HepG2 (cell line): Measurements from ENCODE around the gene ARSB. TPM values are rescaled to one million over a fixed set of nuclear protein-coding genes. Genes with fewer than 3 reads are reported as not detected.

Experiments
- ATAC-seq: fragments of 200-7000 bp; cut with Tn5 transposase; 3 replicates; pipeline ENCODE4 v1.9.1; 2020; ENCODE audit warnings: mild to moderate bottlenecking, moderate library complexity
- BruUV-seq: library from RNA; stranded (reverse); fragments of 400-500 nt; replicated peaks from 2 replicates; lab custom pipeline; 2021; lab: Mats Ljungman, UMichigan
- CTCF ChIA-PET: fragments of 300-600 bp; formaldehyde crosslinking; extraction: SDS; loops from one replicate; lab custom pipeline; 2021; ENCODE audit warnings: low total read pairs, inconsistent platforms, low intra/inter-chr PET ratio; lab: Yijun Ruan, JAX
- POLR2A ChIA-PET: fragments of 350-600 bp; sonication (Branson Sonifier 250); formaldehyde crosslinking; loops from one replicate; lab custom pipeline; 2020; ENCODE audit warnings: antibody characterized with exemption, inconsistent platforms; lab: Yijun Ruan, JAX
- DNase-seq: peaks from one replicate; pipeline ENCODE4 v3.0.0-alpha.2; 2015; ENCODE audit warnings: low spot score
- FAIRE-seq: peaks from 3 replicates; lab custom pipeline; 2011; peaks lifted over from hg19 to GRCh38; lab: Jason Lieb, UNC
- H2AFZ ChIP-seq: one replicate; pipeline ENCODE4 v1.6.1; 2011; ENCODE audit warnings: low read length, inconsistent platforms
- H3K27ac ChIP-seq: fragments of 300-600 bp; 3 replicates; pipeline ENCODE4 v1.8.0; 2011; ENCODE audit warnings: mixed run types, mild to moderate bottlenecking, mixed read lengths, low read length, inconsistent platforms; ENCODE audit not compliant: insufficient read depth; ENCODE audit errors: extremely low read length
- H3K27me3 ChIP-seq, 2 experiments: fragments of 200-600 bp in 1 of 2; 2 replicates in 1 of 2; 3 replicates in 1 of 2; pipeline versions ENCODE4 v1.6.0 to v1.8.0; 2011; ENCODE audit warnings: low read length in 2 of 2, mild to moderate bottlenecking in 2 of 2, moderate library complexity in 2 of 2, inconsistent platforms in 1 of 2; ENCODE audit not compliant: insufficient read depth in 2 of 2, control insufficient read depth in 1 of 2
- H3K36me3 ChIP-seq, 2 experiments: fragments of 200-600 bp in 1 of 2; replicated peaks in 1 of 2; 2 replicates in 1 of 2; 3 replicates in 1 of 2; pipeline versions ENCODE4 v1.5.1 to v1.8.0; 2011; ENCODE audit warnings: low read length in 2 of 2, inconsistent platforms in 1 of 2; ENCODE audit not compliant: insufficient read depth in 2 of 2, control insufficient read depth in 1 of 2
- H3K4me1 ChIP-seq: 2 replicates; pipeline ENCODE4 v1.5.1; 2012; ENCODE audit warnings: low read length, inconsistent platforms; ENCODE audit not compliant: insufficient read depth
- H3K4me2 ChIP-seq: 2 replicates; pipeline ENCODE4 v1.6.0; 2011; ENCODE audit warnings: low read depth, low read length, inconsistent platforms
- H3K4me3 ChIP-seq, 3 experiments: fragments of 200-600 bp in 1 of 3; sonication (generic), shearing (Covaris generic) in 1 of 3; replicated peaks in 1 of 3; 2 replicates each; pipeline ENCODE4 v1.5.1; 2011 to 2016; ENCODE audit warnings: low read length in 3 of 3, inconsistent platforms in 2 of 3, low read depth in 2 of 3, mild to moderate bottlenecking in 2 of 3, control low read depth in 1 of 3, mixed read lengths in 1 of 3; ENCODE audit not compliant: insufficient read depth in 1 of 3
- H3K79me2 ChIP-seq: one replicate; pipeline ENCODE4 v1.6.1; 2011; ENCODE audit warnings: low read length, inconsistent platforms; ENCODE audit not compliant: insufficient read depth
- H3K9ac ChIP-seq: 2 replicates; pipeline ENCODE4 v1.6.0; 2011; ENCODE audit warnings: mild to moderate bottlenecking, low read depth, low read length, inconsistent platforms; ENCODE audit not compliant: insufficient read depth
- H3K9me3 ChIP-seq: 2 replicates; pipeline ENCODE4 v1.5.1; 2012; ENCODE audit warnings: mild to moderate bottlenecking, low read length
- H4K20me1 ChIP-seq: 2 replicates; pipeline ENCODE4 v1.6.0; 2011; ENCODE audit warnings: inconsistent platforms, mild to moderate bottlenecking, low read length, moderate library complexity; ENCODE audit not compliant: insufficient read depth
- HOXD1 ChIP-seq: sonication (generic); formaldehyde crosslinking; IDR thresholded peaks from 2 replicates; pipeline ENCODE4 v1.5.0; 2020; ENCODE audit warnings: missing genetic modification reagents
- KDM5B ChIP-seq: sonication (generic); formaldehyde crosslinking; IDR thresholded peaks from 2 replicates; pipeline ENCODE4 v1.4.0; 2020; ENCODE audit warnings: missing genetic modification reagents, mild to moderate bottlenecking, borderline replicate concordance
- KMT2A ChIP-seq: sonication (generic); formaldehyde crosslinking; IDR thresholded peaks from 2 replicates; pipeline ENCODE4 v1.4.0; 2020; ENCODE audit warnings: missing genetic modification reagents
- MTF1 ChIP-seq: sonication (generic); formaldehyde crosslinking; IDR thresholded peaks from 2 replicates; pipeline ENCODE4 v1.5.0; 2020; ENCODE audit warnings: missing genetic modification reagents
- MXD1 ChIP-seq: sonication (generic); formaldehyde crosslinking; IDR thresholded peaks from 2 replicates; pipeline ENCODE4 v1.4.0; 2020; ENCODE audit warnings: mild to moderate bottlenecking, missing genetic modification reagents
- RAD21 ChIP-seq: fragments of 450-650 bp; formaldehyde crosslinking; IDR thresholded peaks from 2 replicates; pipeline ENCODE4 v1.5.0; 2020; ENCODE audit warnings: mild to moderate bottlenecking
- REST ChIP-seq, 2 experiments: IDR thresholded peaks; 2 replicates each; pipeline ENCODE4 v1.6.1; 2011 to 2012; ENCODE audit warnings: low read length in 2 of 2, borderline replicate concordance in 1 of 2, low read depth in 1 of 2, mild to moderate bottlenecking in 1 of 2, moderate library complexity in 1 of 2
- SMAD1 ChIP-seq: sonication (generic); formaldehyde crosslinking; IDR thresholded peaks from 2 replicates; pipeline ENCODE4 v1.4.0; 2020; ENCODE audit warnings: missing genetic modification reagents, low read depth, mild to moderate bottlenecking, borderline replicate concordance
- TIGD3 ChIP-seq: sonication (generic); formaldehyde crosslinking; IDR thresholded peaks from 2 replicates; pipeline ENCODE4 v1.5.1; 2020; ENCODE audit warnings: mild to moderate bottlenecking, missing genetic modification reagents, borderline replicate concordance
- ZBTB43 ChIP-seq: sonication (generic); formaldehyde crosslinking; conservative IDR thresholded peaks from 2 replicates; pipeline ENCODE4 v1.4.0; 2020; ENCODE audit warnings: missing genetic modification reagents
- ZNF207 ChIP-seq: fragments of 450-650 bp; IDR thresholded peaks from 2 replicates; pipeline ENCODE4 v1.6.1; 2016; ENCODE audit warnings: antibody characterized with exemption, borderline replicate concordance
- ZNF329 ChIP-seq: sonication (generic); formaldehyde crosslinking; IDR thresholded peaks from 2 replicates; pipeline ENCODE4 v1.9.0; 2021; ENCODE audit warnings: low read depth, mild to moderate bottlenecking, missing genetic modification reagents
- ZNF501 ChIP-seq: sonication (generic); formaldehyde crosslinking; IDR thresholded peaks from 2 replicates; pipeline ENCODE4 v1.5.1; 2020; ENCODE audit warnings: mild to moderate bottlenecking, moderate library complexity, missing genetic modification reagents
- ZNF576 ChIP-seq: sonication (generic); formaldehyde crosslinking; IDR thresholded peaks from 2 replicates; pipeline ENCODE4 v1.4.0; 2020; ENCODE audit warnings: mild to moderate bottlenecking, missing genetic modification reagents
- ZNF878 ChIP-seq: sonication (generic); formaldehyde crosslinking; IDR thresholded peaks from 2 replicates; pipeline ENCODE4 v1.8.1; 2023; ENCODE audit warnings: mild to moderate bottlenecking, missing genetic modification reagents, moderate library complexity
- ZNF879 ChIP-seq: sonication (generic); formaldehyde crosslinking; IDR thresholded peaks from 2 replicates; pipeline ENCODE4 v1.8.1; 2023; ENCODE audit warnings: missing genetic modification reagents
- WGBS: methylation state at CpG from one replicate; pipeline ENCODE4 v1.1.6; 2017; ENCODE audit warnings: low lambda C conversion rate; 5-methylcytosine and 5-hydroxymethylcytosine counted together
- in situ Hi-C: cut with HindIII; loops from 2 replicates; pipeline ENCODE4 v1.10.0; 2017; ENCODE audit warnings: low pct_unique_long_range_greater_than_20kb; ENCODE audit not compliant: extremely low pct_ligation_motif_present
- intact Hi-C: fragments of 100-400 bp; cut with micrococcal nuclease; formaldehyde crosslinking; loops from one replicate; pipeline ENCODE4 v1.10.0; 2022; ENCODE audit not compliant: unreplicated experiment
- polyA plus RNA-seq, 8 experiments: library from polyadenylated mRNA; depleted of rRNA in 3 of 8; stranded (reverse) in 7 of 8; unstranded in 1 of 8; fragments of >200 nt; fragmentation: Illumina TruSeq in 4 of 8; extraction: Trizol in 4 of 8; gene quantifications; 2 replicates each; pipeline versions ENCODE4 v1.2.1 to v1.2.3, GENCODE V29; 2011 to 2016; ENCODE audit warnings: low read depth in 4 of 8, missing spikeins in 1 of 8, mixed read lengths in 1 of 8; ENCODE audit not compliant: insufficient read depth in 1 of 8
- total RNA-seq, 5 experiments: library from RNA; depleted of rRNA; stranded (reverse); fragments of >200 nt; fragmentation: Illumina TruSeq; extraction: Trizol; gene quantifications; 2 replicates each; pipeline ENCODE4 v1.2.3, GENCODE V29; 2016; ENCODE audit warnings: low read depth in 1 of 5

Gene ARSB
- total and polyA plus RNA-seq, 2 of the 13 experiments (the other 11 are each of a cell fraction or from before 2014, with no cell fraction given): 52.6 to 66.4 TPM

GRCh38 chr5:78783434-78784130, 201.5 kb downstream of the ARSB start (continued):
- no peak for TF ChIP-seq ZNF576
- TF ChIP-seq ZBTB43: no peak
- TF ChIP-seq, all 625 proteins: peak for 0

GRCh38 chr5:78782728-78783127, 202.4 kb downstream of the ARSB start:
- no peak for ATAC-seq
- no peaks in the 10 kb centered on the region for H3K79me2 ChIP-seq
- 100% methylated on average over 1 of the region's 1 CpG for WGBS
- no peak overlapping the region for H2AFZ ChIP-seq
- peaks cover 16 to 47% of the 10 kb centered on the region in 2 experiments for H3K36me3 ChIP-seq
- no peaks in the 10 kb centered on the region for H3K4me1 ChIP-seq
- ChIA-PET CTCF (no interaction called here), POLR2A (no interaction called here)
- H3K4me2 ChIP-seq: no peak overlapping the region
- no peak overlapping the region for H3K27ac ChIP-seq
- no peak for FAIRE-seq
- intact Hi-C loops: no loop called here
- H3K4me3 ChIP-seq: no peak overlapping the region
- BruUV-seq: no TSS peak
- no peak for DNase-seq
- TF ChIP-seq KMT2A (CRISPR knock-in tag) (no peak), REST (IDR thresholded peaks at IDR 0.05; ENCODE audit: borderline replicate concordance in 1 of 2, low read depth in 1 of 2, low read length in 2 of 2) (no peak), TIGD3 (CRISPR knock-in tag) (no peak), ZNF207 (no peak), ZNF879 (CRISPR knock-in tag) (no peak), ZNF329 (CRISPR knock-in tag) (no peak), HOXD1 (no peak), MTF1 (CRISPR knock-in tag) (no peak), SMAD1 (CRISPR knock-in tag) (no peak), RAD21 (CRISPR knock-in tag) (no peak), ZNF501 (CRISPR knock-in tag) (no peak), KDM5B (CRISPR knock-in tag) (no peak), MXD1 (no peak), ZNF878 (no peak)
- no peaks in the 10 kb centered on the region for H4K20me1 ChIP-seq
- in situ Hi-C loops: no loop called here
- H3K9ac ChIP-seq: no peak overlapping the region
- no peaks in the 10 kb centered on the region for H3K9me3 ChIP-seq
- no peaks in the 10 kb centered on the region for H3K27me3 ChIP-seq
